Liver (tissue), 9 donors: Measurements from ENCODE around the gene APRT. TPM values are rescaled to one million over a fixed set of nuclear protein-coding genes. Genes with fewer than 3 reads are reported as not detected.

ENCODE experiments used
- DNase-seq: peaks from one replicate; pipeline ENCODE4 v3.0.0-alpha.2; 2017; ENCODE audit warnings: low spot score
- H3K27ac ChIP-seq, 2 donors: one replicate each; pipeline ENCODE4 v1.7.0; 2013; ENCODE audit warnings: inconsistent platforms in 2 of 2, low read length in 2 of 2, control low read depth in 1 of 2, low read depth in 1 of 2, mild to moderate bottlenecking in 1 of 2
- H3K27me3 ChIP-seq, 4 donors: one replicate each; pipeline versions ENCODE4 v1.6.1 to v1.7.0; 2013; ENCODE audit warnings: low read length in 3 of 4, inconsistent platforms in 1 of 4, mild to moderate bottlenecking in 1 of 4, moderate library complexity in 1 of 4; ENCODE audit not compliant: control insufficient read depth in 4 of 4, insufficient read depth in 4 of 4
- H3K36me3 ChIP-seq, 4 donors: one replicate each; pipeline versions ENCODE4 v1.6.1 to v1.7.0; 2013; ENCODE audit warnings: low read length in 3 of 4, mild to moderate bottlenecking in 3 of 4, low read depth in 1 of 4, moderate library complexity in 1 of 4; ENCODE audit not compliant: control insufficient read depth in 4 of 4, insufficient read depth in 3 of 4
- H3K4me1 ChIP-seq, 4 donors: one replicate each; pipeline versions ENCODE4 v1.6.1 to v1.7.0; 2013; ENCODE audit warnings: low read length in 3 of 4, mild to moderate bottlenecking in 3 of 4, moderate library complexity in 1 of 4; ENCODE audit not compliant: control insufficient read depth in 4 of 4, insufficient read depth in 4 of 4
- H3K4me3 ChIP-seq, 3 donors: one replicate each; pipeline versions ENCODE4 v1.6.1 to v1.7.0; 2013; ENCODE audit warnings: low read length in 3 of 3, control low read depth in 1 of 3, low read depth in 1 of 3, mild to moderate bottlenecking in 1 of 3
- H3K9ac ChIP-seq, 2 donors: one replicate each; pipeline ENCODE4 v1.7.0; 2013; ENCODE audit warnings: low read length in 2 of 2, mild to moderate bottlenecking in 2 of 2, moderate library complexity in 2 of 2, control low read depth in 1 of 2, low read depth in 1 of 2
- H3K9me3 ChIP-seq, 4 donors: one replicate each; pipeline versions ENCODE4 v1.6.1 to v1.7.0; 2013; ENCODE audit warnings: low read length in 3 of 4; ENCODE audit not compliant: control insufficient read depth in 4 of 4
- EGR1 ChIP-seq, 2 donors: IDR thresholded peaks; 2 replicates each; pipeline ENCODE4 v1.6.1; 2016 to 2018; ENCODE audit warnings: antibody characterized with exemption in 2 of 2, low read depth in 2 of 2
- FOXA1 ChIP-seq: IDR thresholded peaks from 2 replicates; pipeline ENCODE4 v1.6.1; 2016; ENCODE audit warnings: antibody characterized with exemption
- FOXA2 ChIP-seq: IDR thresholded peaks from 2 replicates; pipeline ENCODE4 v1.6.1; 2016; ENCODE audit warnings: antibody characterized with exemption
- GABPA ChIP-seq, 2 donors: IDR thresholded peaks in 1 of 2; conservative IDR thresholded peaks in 1 of 2; 2 replicates each; pipeline ENCODE4 v1.6.1; 2016; ENCODE audit warnings: antibody characterized with exemption in 2 of 2, mild to moderate bottlenecking in 1 of 2, moderate library complexity in 1 of 2
- HNF4A ChIP-seq, 2 donors: conservative IDR thresholded peaks; 2 replicates each; pipeline ENCODE4 v1.6.1; 2016; ENCODE audit warnings: antibody characterized with exemption in 2 of 2, mild to moderate bottlenecking in 2 of 2
- HNF4G ChIP-seq: IDR thresholded peaks from 2 replicates; pipeline ENCODE4 v1.6.1; 2016; ENCODE audit warnings: antibody characterized with exemption
- JUND ChIP-seq, 2 donors: IDR thresholded peaks; 2 replicates each; pipeline ENCODE4 v1.6.1; 2016; ENCODE audit warnings: antibody characterized with exemption in 2 of 2
- NR2F2 ChIP-seq: IDR thresholded peaks from 2 replicates; pipeline ENCODE4 v1.6.1; 2016; ENCODE audit warnings: antibody characterized with exemption
- RAD21 ChIP-seq, 2 donors: IDR thresholded peaks; 2 replicates each; pipeline ENCODE4 v1.6.1; 2016; ENCODE audit warnings: antibody characterized with exemption in 2 of 2, mild to moderate bottlenecking in 2 of 2
- RXRA ChIP-seq, 2 donors: IDR thresholded peaks; 2 replicates each; pipeline ENCODE4 v1.6.1; 2017 to 2018; ENCODE audit warnings: antibody characterized with exemption in 2 of 2, mild to moderate bottlenecking in 1 of 2
- SP1 ChIP-seq: IDR thresholded peaks from 2 replicates; pipeline ENCODE4 v1.6.1; 2018; ENCODE audit warnings: antibody characterized with exemption, mild to moderate bottlenecking
- TAF1 ChIP-seq: conservative IDR thresholded peaks from 2 replicates; pipeline ENCODE4 v1.6.1; 2016; ENCODE audit warnings: antibody characterized with exemption, mild to moderate bottlenecking
- YY1 ChIP-seq: IDR thresholded peaks from 2 replicates; pipeline ENCODE4 v1.6.1; 2016; ENCODE audit warnings: antibody characterized with exemption, mild to moderate bottlenecking
- WGBS: extraction: QIAGEN DNeasy Blood & Tissue Kit; methylation state at CpG from one replicate; pipeline ENCODE4 v1.1.7; 2013; 5-methylcytosine and 5-hydroxymethylcytosine counted together
- polyA plus RNA-seq, 2 donors: library from polyadenylated mRNA; stranded (reverse) in 1 of 2; unstranded in 1 of 2; fragments of 200-250 nt in 1 of 2; fragments of >200 nt in 1 of 2; fragmentation: Nextera tagmentation in 1 of 2; extraction: Ambion mirVana in 1 of 2; gene quantifications; one replicate each; pipeline versions ENCODE4 v1.2.1 to v1.2.3, GENCODE V29; 2013 to 2015
- total RNA-seq, 2 donors: library from RNA; depleted of rRNA; stranded (reverse); fragments of >200 nt; gene quantifications; one replicate each; pipeline ENCODE4 v1.2.3, GENCODE V29; 2014
- TF ChIP-seq, protein P1 (sequence below): IDR thresholded peaks from 2 replicates; pipeline ENCODE4 v1.6.1; 2016; ENCODE audit warnings: antibody characterized with exemption, mild to moderate bottlenecking
- TF ChIP-seq, protein P2 (sequence below): fragments of 150-350 bp; IDR thresholded peaks from 2 replicates; pipeline ENCODE4 v1.5.1; 2017; ENCODE audit warnings: improper control_type of control experiment, low read depth, low read length; ENCODE audit not compliant: missing input control
- TF ChIP-seq, protein P3 (sequence below): IDR thresholded peaks from 2 replicates; pipeline ENCODE4 v1.6.1; 2016; ENCODE audit warnings: antibody characterized with exemption
- TF ChIP-seq, protein P4 (sequence below): IDR thresholded peaks from 2 replicates; pipeline ENCODE4 v1.6.1; 2016; ENCODE audit warnings: antibody characterized with exemption
- TF ChIP-seq, protein P5 (sequence below): IDR thresholded peaks from 2 replicates; pipeline ENCODE4 v1.6.1; 2016; ENCODE audit warnings: antibody characterized with exemption
- donor health status: healthy.
- donor health status: healthy.
- donor health status: healthy.
- donor health status: healthy.
- donor health status: healthy.

The APRT gene
- total and polyA plus RNA-seq, 4 donors, result 27.9 to 160 (median 94.4) TPM

DNA sequence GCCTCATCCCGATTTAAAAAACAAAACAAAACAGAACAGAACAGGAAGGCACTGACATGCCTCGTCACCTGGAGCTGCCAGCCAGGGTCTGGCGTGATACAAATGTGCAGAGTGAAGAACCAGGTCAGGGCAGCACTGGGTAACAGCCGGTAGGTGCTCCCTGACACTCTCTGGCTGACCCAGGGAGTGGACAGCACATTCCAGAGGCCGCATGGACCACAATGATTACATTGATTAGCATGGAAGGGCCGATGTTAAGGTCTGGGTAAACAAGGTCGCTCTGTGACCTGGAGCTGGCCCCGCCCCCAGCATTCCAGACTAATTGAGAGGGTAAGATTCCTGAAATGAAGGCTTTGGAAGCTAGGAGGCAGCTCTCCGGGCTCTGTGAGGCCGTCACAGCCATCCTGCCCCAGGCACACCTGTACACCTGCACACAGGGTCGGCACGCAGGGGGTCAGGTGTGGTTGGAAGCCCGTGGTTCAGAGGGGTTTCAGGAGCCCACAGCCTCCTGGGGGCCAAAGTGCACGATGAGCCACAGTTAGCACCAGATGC lies 48.1 kb downstream of the APRT start (continued):
- TF ChIP-seq, protein P1, sequence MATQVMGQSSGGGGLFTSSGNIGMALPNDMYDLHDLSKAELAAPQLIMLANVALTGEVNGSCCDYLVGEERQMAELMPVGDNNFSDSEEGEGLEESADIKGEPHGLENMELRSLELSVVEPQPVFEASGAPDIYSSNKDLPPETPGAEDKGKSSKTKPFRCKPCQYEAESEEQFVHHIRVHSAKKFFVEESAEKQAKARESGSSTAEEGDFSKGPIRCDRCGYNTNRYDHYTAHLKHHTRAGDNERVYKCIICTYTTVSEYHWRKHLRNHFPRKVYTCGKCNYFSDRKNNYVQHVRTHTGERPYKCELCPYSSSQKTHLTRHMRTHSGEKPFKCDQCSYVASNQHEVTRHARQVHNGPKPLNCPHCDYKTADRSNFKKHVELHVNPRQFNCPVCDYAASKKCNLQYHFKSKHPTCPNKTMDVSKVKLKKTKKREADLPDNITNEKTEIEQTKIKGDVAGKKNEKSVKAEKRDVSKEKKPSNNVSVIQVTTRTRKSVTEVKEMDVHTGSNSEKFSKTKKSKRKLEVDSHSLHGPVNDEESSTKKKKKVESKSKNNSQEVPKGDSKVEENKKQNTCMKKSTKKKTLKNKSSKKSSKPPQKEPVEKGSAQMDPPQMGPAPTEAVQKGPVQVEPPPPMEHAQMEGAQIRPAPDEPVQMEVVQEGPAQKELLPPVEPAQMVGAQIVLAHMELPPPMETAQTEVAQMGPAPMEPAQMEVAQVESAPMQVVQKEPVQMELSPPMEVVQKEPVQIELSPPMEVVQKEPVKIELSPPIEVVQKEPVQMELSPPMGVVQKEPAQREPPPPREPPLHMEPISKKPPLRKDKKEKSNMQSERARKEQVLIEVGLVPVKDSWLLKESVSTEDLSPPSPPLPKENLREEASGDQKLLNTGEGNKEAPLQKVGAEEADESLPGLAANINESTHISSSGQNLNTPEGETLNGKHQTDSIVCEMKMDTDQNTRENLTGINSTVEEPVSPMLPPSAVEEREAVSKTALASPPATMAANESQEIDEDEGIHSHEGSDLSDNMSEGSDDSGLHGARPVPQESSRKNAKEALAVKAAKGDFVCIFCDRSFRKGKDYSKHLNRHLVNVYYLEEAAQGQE, result peak; percentile 83
- no peak for TF ChIP-seq HNF4G
- TF ChIP-seq, protein P2, sequence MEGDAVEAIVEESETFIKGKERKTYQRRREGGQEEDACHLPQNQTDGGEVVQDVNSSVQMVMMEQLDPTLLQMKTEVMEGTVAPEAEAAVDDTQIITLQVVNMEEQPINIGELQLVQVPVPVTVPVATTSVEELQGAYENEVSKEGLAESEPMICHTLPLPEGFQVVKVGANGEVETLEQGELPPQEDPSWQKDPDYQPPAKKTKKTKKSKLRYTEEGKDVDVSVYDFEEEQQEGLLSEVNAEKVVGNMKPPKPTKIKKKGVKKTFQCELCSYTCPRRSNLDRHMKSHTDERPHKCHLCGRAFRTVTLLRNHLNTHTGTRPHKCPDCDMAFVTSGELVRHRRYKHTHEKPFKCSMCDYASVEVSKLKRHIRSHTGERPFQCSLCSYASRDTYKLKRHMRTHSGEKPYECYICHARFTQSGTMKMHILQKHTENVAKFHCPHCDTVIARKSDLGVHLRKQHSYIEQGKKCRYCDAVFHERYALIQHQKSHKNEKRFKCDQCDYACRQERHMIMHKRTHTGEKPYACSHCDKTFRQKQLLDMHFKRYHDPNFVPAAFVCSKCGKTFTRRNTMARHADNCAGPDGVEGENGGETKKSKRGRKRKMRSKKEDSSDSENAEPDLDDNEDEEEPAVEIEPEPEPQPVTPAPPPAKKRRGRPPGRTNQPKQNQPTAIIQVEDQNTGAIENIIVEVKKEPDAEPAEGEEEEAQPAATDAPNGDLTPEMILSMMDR, result peak; percentile 35
- TF ChIP-seq SP1, result peak; percentile 20
- TF ChIP-seq RXRA (IDR thresholded peaks at IDR 0.05), result peak; percentile 24 to 91
- TF ChIP-seq, protein P3, sequence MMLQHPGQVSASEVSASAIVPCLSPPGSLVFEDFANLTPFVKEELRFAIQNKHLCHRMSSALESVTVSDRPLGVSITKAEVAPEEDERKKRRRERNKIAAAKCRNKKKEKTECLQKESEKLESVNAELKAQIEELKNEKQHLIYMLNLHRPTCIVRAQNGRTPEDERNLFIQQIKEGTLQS, result no peak

DNA sequence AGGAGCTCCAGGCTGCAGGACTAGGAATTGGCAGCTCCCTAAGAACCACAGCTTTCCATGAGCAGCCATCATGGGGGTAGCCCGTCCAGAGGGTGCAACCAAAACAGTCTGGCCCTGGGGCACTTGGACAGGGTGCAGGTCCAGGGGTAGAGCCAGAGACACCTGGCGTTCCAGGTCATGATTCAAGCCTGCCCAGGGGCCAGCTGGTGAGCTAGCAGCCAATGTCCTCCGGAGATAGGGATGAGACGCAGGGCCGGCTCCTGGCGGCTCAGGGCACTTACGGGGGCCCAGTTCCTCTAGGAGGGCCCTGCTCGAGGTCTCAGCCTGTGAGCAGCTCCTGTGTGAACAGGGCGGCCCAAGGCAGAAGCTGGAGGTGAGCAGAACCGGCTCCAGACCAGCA lies 48.8 kb downstream of the APRT start:
- WGBS, result 57% methylated on average over 10 of the region's 10 CpGs
- H3K9ac ChIP-seq, result no peak overlapping the region
- H3K27me3 ChIP-seq, result no peaks in the 10 kb centered on the region
- peak overlapping the region; percentile 51 to 52 for H3K27ac ChIP-seq
- peaks cover 0 to 3% (median 0%) of the 10 kb centered on the region in 4 donors for H3K36me3 ChIP-seq
- H3K9me3 ChIP-seq, result no peaks in the 10 kb centered on the region
- no peak for DNase-seq
- peaks cover 38 to 74% (median 61%) of the 10 kb centered on the region in 4 donors for H3K4me1 ChIP-seq
- H3K4me3 ChIP-seq, result no peak overlapping the region
- TF ChIP-seq, protein P4, sequence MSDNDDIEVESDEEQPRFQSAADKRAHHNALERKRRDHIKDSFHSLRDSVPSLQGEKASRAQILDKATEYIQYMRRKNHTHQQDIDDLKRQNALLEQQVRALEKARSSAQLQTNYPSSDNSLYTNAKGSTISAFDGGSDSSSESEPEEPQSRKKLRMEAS, result no peak
- TF ChIP-seq RXRA (IDR thresholded peaks at IDR 0.05) (no peak), RAD21 (IDR thresholded peaks at IDR 0.05) (no peak), HNF4G (no peak), YY1 (no peak), SP1 (no peak), NR2F2 (no peak), FOXA1 (no peak), JUND (IDR thresholded peaks at IDR 0.05) (no peak), HNF4A (conservative IDR thresholded peaks at IDR 0.05) (no peak), FOXA2 (no peak), EGR1 (IDR thresholded peaks at IDR 0.05; ENCODE audit: low read depth in 2 of 2) (no peak), GABPA (IDR thresholded peaks at IDR 0.05 in 1 of 2, conservative IDR thresholded peaks at IDR 0.05 in 1 of 2) (no peak), TAF1 (no peak)
- TF ChIP-seq, protein P5, sequence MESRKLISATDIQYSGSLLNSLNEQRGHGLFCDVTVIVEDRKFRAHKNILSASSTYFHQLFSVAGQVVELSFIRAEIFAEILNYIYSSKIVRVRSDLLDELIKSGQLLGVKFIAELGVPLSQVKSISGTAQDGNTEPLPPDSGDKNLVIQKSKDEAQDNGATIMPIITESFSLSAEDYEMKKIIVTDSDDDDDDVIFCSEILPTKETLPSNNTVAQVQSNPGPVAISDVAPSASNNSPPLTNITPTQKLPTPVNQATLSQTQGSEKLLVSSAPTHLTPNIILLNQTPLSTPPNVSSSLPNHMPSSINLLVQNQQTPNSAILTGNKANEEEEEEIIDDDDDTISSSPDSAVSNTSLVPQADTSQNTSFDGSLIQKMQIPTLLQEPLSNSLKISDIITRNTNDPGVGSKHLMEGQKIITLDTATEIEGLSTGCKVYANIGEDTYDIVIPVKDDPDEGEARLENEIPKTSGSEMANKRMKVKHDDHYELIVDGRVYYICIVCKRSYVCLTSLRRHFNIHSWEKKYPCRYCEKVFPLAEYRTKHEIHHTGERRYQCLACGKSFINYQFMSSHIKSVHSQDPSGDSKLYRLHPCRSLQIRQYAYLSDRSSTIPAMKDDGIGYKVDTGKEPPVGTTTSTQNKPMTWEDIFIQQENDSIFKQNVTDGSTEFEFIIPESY, result no peak
- TF ChIP-seq, protein P1, result no peak
- TF ChIP-seq, protein P2, result no peak
- TF ChIP-seq, protein P3, result no peak
